Neural cell (in vitro differentiated cells): ENCODE results near the gene MSI2. TPM values are rescaled to one million over a fixed set of nuclear protein-coding genes. Genes with fewer than 3 reads are reported as not detected.

Experiments used
- H2AFZ ChIP-seq: fragments of 200-600, 300-800 bp; sonication (generic), shearing (Covaris generic); 2 replicates; pipeline ENCODE4 v1.6.0; 2014; ENCODE audit warnings: low read depth, mild to moderate bottlenecking, antibody characterized with exemption, low read length, moderate library complexity
- H3F3A ChIP-seq: fragments of 200-600 bp; shearing (Covaris generic); 2 replicates; pipeline ENCODE4 v1.6.1; 2016; ENCODE audit warnings: mild to moderate bottlenecking, moderate library complexity, mixed read lengths, antibody characterized with exemption, low read length; ENCODE audit not compliant: insufficient read depth, poor library complexity, severe bottlenecking
- H3K27ac ChIP-seq: fragments of 200-600, 300-800 bp; sonication (generic), shearing (Covaris generic); 2 replicates; pipeline ENCODE4 v1.5.1; 2014; ENCODE audit warnings: mild to moderate bottlenecking, low read length, moderate library complexity
- H3K27me3 ChIP-seq: fragments of 300-800, 200-600 bp; sonication (generic), shearing (Covaris generic); 2 replicates; pipeline ENCODE4 v1.6.0; 2014; ENCODE audit warnings: mild to moderate bottlenecking, low read depth, low read length, moderate library complexity; ENCODE audit not compliant: insufficient read depth
- H3K36me3 ChIP-seq: fragments of 300-800, 200-600 bp; sonication (generic), shearing (Covaris generic); 2 replicates; pipeline ENCODE4 v1.5.1; 2014; ENCODE audit warnings: mild to moderate bottlenecking, antibody characterized with exemption, low read length, moderate library complexity; ENCODE audit not compliant: insufficient read depth
- H3K4me2 ChIP-seq: fragments of 300-800, 200-600 bp; sonication (generic), shearing (Covaris generic); 2 replicates; pipeline ENCODE4 v1.6.0; 2014; ENCODE audit warnings: mild to moderate bottlenecking, low read length
- H3K4me3 ChIP-seq: fragments of 300-800, 200-600 bp; sonication (generic), shearing (Covaris generic); 2 replicates; pipeline ENCODE4 v1.5.1; 2014; ENCODE audit warnings: mild to moderate bottlenecking, low read length, moderate library complexity
- H3K79me2 ChIP-seq: fragments of 200-600 bp; shearing (Covaris generic); replicated peaks from 2 replicates; pipeline ENCODE4 v1.6.0; 2014; ENCODE audit warnings: mild to moderate bottlenecking, low read length, moderate library complexity; ENCODE audit not compliant: insufficient read depth
- H3K9ac ChIP-seq: fragments of 300-800, 200-600 bp; sonication (generic), shearing (Covaris generic); 2 replicates; pipeline ENCODE4 v1.6.1; 2016; ENCODE audit warnings: mild to moderate bottlenecking, low read length, mixed read lengths
- H3K9me2 ChIP-seq: fragments of 200-600 bp; shearing (Covaris generic); 2 replicates; pipeline ENCODE4 v1.6.1; 2016; ENCODE audit warnings: mild to moderate bottlenecking, low read length, mixed read lengths; ENCODE audit not compliant: insufficient read depth
- H3K9me3 ChIP-seq: fragments of 200-600, 300-800 bp; sonication (generic), shearing (Covaris generic); 2 replicates; pipeline ENCODE4 v1.6.1; 2016; ENCODE audit warnings: mild to moderate bottlenecking, mixed run types, low read length, moderate library complexity, mixed read lengths
- H4K20me1 ChIP-seq: fragments of 200-600 bp; shearing (Covaris generic); 2 replicates; pipeline ENCODE4 v1.6.1; 2016; ENCODE audit warnings: mild to moderate bottlenecking, mixed run types; ENCODE audit not compliant: insufficient read depth
- EP300 ChIP-seq: fragments of 450-650 bp; conservative IDR thresholded peaks from 2 replicates; pipeline ENCODE4 v1.6.1; 2014; ENCODE audit warnings: antibody characterized with exemption, mild to moderate bottlenecking, moderate library complexity; ENCODE audit not compliant: poor library complexity, severe bottlenecking
- EZH2 ChIP-seq: fragments of 200-600, 300-800 bp; shearing (Covaris generic), sonication (generic); IDR thresholded peaks from 2 replicates; pipeline ENCODE4 v1.6.1; 2014; ENCODE audit warnings: antibody characterized with exemption, low read length, borderline replicate concordance, mild to moderate bottlenecking; ENCODE audit not compliant: insufficient read depth, poor library complexity, severe bottlenecking
- MXI1 ChIP-seq: fragments of 450-650 bp; conservative IDR thresholded peaks from 2 replicates; pipeline ENCODE4 v1.6.1; 2014; ENCODE audit warnings: antibody characterized with exemption, mild to moderate bottlenecking; ENCODE audit not compliant: poor library complexity, severe bottlenecking
- POLR2AphosphoS5 ChIP-seq: IDR thresholded peaks from 2 replicates; pipeline ENCODE4 v1.6.1; 2012
- RAD21 ChIP-seq: fragments of 450-650 bp; conservative IDR thresholded peaks from 2 replicates; pipeline ENCODE4 v1.6.1; 2014; ENCODE audit warnings: antibody characterized with exemption, mild to moderate bottlenecking, moderate library complexity
- SMC3 ChIP-seq: fragments of 450-650 bp; conservative IDR thresholded peaks from 2 replicates; pipeline ENCODE4 v1.6.1; 2014; ENCODE audit warnings: antibody characterized with exemption, mild to moderate bottlenecking, moderate library complexity; ENCODE audit not compliant: poor library complexity
- TAF1 ChIP-seq: IDR thresholded peaks from 2 replicates; pipeline ENCODE4 v1.6.1; 2012; ENCODE audit warnings: low read depth
- polyA plus RNA-seq: library from polyadenylated mRNA; depleted of rRNA; stranded (reverse); fragments of >200 nt; gene quantifications from 2 replicates; pipeline ENCODE4 v1.2.3, GENCODE V29; 2014
- TF ChIP-seq, protein P1 (sequence below): IDR thresholded peaks from 2 replicates; pipeline ENCODE4 v1.6.1; 2012; ENCODE audit warnings: borderline replicate concordance
- TF ChIP-seq, protein P2 (sequence below): fragments of 450-650 bp; IDR thresholded peaks from 2 replicates; pipeline ENCODE4 v1.5.1; 2014; ENCODE audit warnings: antibody characterized with exemption, mild to moderate bottlenecking, moderate library complexity; ENCODE audit not compliant: poor library complexity, severe bottlenecking

The MSI2 gene
- polyA plus RNA-seq, 1 donor from 2014 or later: 61.4 TPM

DNA sequence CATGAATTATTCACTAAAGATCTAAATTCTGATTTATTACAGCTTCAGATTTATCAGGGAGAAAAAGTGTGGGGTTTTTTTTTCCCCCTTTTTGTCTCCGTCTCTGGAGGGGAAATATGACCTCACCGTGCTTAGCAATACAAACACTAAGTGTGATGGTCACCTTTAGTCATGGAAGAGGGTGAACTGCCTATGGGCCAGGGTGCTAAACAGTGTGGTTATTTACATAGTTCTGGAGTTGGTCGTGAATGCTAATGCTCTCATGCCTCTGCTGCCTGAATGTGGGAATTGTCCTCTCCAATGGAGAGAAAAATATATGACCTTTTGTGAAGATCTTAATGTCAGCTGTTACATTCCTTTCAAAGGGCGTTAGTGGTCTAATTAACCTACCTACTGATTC lies 44.8 kb upstream of the MSI2 start:
- no peaks in the 10 kb centered on the region for H3F3A ChIP-seq
- H3K4me2 ChIP-seq: no peak overlapping the region
- H3K9me2 ChIP-seq: no peaks in the 10 kb centered on the region
- H3K36me3 ChIP-seq: no peaks in the 10 kb centered on the region
- H3K9ac ChIP-seq: no peak overlapping the region
- no peak for TF ChIP-seq EP300
- no peak for TF ChIP-seq SMC3
- no peak for TF ChIP-seq POLR2AphosphoS5
- TF ChIP-seq, protein P1, sequence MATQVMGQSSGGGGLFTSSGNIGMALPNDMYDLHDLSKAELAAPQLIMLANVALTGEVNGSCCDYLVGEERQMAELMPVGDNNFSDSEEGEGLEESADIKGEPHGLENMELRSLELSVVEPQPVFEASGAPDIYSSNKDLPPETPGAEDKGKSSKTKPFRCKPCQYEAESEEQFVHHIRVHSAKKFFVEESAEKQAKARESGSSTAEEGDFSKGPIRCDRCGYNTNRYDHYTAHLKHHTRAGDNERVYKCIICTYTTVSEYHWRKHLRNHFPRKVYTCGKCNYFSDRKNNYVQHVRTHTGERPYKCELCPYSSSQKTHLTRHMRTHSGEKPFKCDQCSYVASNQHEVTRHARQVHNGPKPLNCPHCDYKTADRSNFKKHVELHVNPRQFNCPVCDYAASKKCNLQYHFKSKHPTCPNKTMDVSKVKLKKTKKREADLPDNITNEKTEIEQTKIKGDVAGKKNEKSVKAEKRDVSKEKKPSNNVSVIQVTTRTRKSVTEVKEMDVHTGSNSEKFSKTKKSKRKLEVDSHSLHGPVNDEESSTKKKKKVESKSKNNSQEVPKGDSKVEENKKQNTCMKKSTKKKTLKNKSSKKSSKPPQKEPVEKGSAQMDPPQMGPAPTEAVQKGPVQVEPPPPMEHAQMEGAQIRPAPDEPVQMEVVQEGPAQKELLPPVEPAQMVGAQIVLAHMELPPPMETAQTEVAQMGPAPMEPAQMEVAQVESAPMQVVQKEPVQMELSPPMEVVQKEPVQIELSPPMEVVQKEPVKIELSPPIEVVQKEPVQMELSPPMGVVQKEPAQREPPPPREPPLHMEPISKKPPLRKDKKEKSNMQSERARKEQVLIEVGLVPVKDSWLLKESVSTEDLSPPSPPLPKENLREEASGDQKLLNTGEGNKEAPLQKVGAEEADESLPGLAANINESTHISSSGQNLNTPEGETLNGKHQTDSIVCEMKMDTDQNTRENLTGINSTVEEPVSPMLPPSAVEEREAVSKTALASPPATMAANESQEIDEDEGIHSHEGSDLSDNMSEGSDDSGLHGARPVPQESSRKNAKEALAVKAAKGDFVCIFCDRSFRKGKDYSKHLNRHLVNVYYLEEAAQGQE: no peak
- no peak for TF ChIP-seq TAF1
- no peak for TF ChIP-seq MXI1
- TF ChIP-seq EZH2: no peak
- no peak for TF ChIP-seq RAD21
- TF ChIP-seq, protein P2, sequence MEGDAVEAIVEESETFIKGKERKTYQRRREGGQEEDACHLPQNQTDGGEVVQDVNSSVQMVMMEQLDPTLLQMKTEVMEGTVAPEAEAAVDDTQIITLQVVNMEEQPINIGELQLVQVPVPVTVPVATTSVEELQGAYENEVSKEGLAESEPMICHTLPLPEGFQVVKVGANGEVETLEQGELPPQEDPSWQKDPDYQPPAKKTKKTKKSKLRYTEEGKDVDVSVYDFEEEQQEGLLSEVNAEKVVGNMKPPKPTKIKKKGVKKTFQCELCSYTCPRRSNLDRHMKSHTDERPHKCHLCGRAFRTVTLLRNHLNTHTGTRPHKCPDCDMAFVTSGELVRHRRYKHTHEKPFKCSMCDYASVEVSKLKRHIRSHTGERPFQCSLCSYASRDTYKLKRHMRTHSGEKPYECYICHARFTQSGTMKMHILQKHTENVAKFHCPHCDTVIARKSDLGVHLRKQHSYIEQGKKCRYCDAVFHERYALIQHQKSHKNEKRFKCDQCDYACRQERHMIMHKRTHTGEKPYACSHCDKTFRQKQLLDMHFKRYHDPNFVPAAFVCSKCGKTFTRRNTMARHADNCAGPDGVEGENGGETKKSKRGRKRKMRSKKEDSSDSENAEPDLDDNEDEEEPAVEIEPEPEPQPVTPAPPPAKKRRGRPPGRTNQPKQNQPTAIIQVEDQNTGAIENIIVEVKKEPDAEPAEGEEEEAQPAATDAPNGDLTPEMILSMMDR: no peak
- no peaks in the 10 kb centered on the region for H3K9me3 ChIP-seq
- no peak overlapping the region for H3K27ac ChIP-seq
- H3K79me2 ChIP-seq: no peaks in the 10 kb centered on the region
- H4K20me1 ChIP-seq: no peaks in the 10 kb centered on the region
- no peak overlapping the region for H3K4me3 ChIP-seq
- H2AFZ ChIP-seq: no peak overlapping the region
- H3K27me3 ChIP-seq: no peaks in the 10 kb centered on the region

DNA sequence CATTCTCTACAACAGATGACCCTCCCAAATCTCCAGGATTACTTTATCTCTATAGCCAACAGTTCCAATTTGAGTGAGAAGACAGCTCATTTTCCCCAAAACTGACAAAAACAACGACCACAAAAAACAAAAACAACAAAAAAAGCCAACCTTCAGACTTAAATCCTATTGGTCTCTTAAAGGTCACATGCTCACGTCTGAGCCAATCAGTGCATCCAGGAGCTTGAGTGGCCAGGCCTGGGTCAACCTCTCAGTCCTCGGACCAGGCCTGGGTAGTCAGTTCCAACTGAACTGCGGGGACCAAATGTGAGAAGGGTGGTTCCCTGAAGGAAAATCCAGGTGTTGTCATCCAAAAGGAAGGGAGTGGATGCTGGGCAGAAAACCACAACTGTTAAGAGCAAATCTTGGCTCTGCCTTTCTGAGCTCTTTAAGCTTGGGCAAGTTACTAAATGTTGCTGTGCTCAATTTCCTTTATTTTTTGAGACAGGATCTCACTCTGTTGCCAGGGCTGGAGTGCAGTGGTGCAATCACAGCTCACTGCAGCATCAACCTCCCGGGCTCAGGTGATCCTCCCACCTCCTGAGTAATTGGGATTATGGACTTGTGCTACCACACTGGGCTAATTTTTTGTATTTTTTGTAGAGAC lies 43.0 kb upstream of the MSI2 start:
- H3K9me3 ChIP-seq: no peaks in the 10 kb centered on the region

More for the DNA sequence above, 43.0 kb upstream of the MSI2 start:
- H3K27ac ChIP-seq: no peak overlapping the region
- H3K27me3 ChIP-seq: no peaks in the 10 kb centered on the region
- no peak overlapping the region for H3K9ac ChIP-seq
- no peaks in the 10 kb centered on the region for H3K9me2 ChIP-seq
- H3K36me3 ChIP-seq: no peaks in the 10 kb centered on the region
- TF ChIP-seq RAD21 (no peak), SMC3 (no peak), TAF1 (no peak), EZH2 (no peak), EP300 (no peak), MXI1 (no peak), POLR2AphosphoS5 (no peak)
- TF ChIP-seq, protein P1: no peak
- TF ChIP-seq, protein P2: no peak
- no peaks in the 10 kb centered on the region for H3K79me2 ChIP-seq
- H4K20me1 ChIP-seq: no peaks in the 10 kb centered on the region
- H2AFZ ChIP-seq: no peak overlapping the region
- no peaks in the 10 kb centered on the region for H3F3A ChIP-seq
- H3K4me3 ChIP-seq: no peak overlapping the region
- H3K4me2 ChIP-seq: no peak overlapping the region
